ENCODE results near the gene POLDIP2. TPM values are rescaled to one million over a fixed set of nuclear protein-coding genes. Genes with fewer than 3 reads are reported as not detected.

POLDIP2 gene
- total RNA-seq, 1 experiment from 2014 or later, result 82.8 TPM

DNA sequence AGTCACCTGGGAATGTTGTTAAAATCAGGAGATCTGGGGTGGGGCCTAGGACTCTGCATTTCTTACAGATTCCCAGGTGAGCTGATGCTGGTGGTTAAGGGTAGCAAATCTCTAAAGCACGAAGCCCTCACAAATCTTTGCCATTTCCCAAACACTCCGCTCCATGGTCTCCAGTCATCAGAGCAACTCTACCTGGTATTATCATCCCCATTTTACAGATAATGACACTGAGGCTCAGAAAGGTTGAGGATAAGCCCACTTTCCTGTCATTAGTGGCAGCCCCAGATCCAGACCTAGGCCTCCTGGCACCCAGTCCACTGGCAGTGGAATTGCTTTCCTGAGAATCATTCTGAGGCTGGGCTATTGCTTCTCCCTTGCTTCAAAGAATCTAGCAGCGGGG lies 39.9 kb upstream of the POLDIP2 start:
- Histone ChIP-seq H2BK12ac (ENCODE audit: insufficient read length, low read depth, low read length) (no peak overlapping the region), H3K14ac (ENCODE audit: insufficient read depth, low read length) (no peak overlapping the region), H2BK5ac (ENCODE audit: insufficient read length, low read length) (no peak overlapping the region), H3K23me2 (ENCODE audit: insufficient read length, low read depth, low read length, poor library complexity, severe bottlenecking) (no peaks in the 10 kb centered on the region), H4K8ac (replicated peaks; ENCODE audit: insufficient read length, low read depth, low read length) (no peak overlapping the region), H3K79me2 (ENCODE audit: insufficient read depth, low read length) (no peaks in the 10 kb centered on the region), H4K20me1 (ENCODE audit: control insufficient read depth, insufficient read depth, insufficient read length) (no peaks in the 10 kb centered on the region), H2BK15ac (ENCODE audit: low read depth, low read length) (no peak overlapping the region), H2AK5ac (ENCODE audit: insufficient read length, low read length) (no peak overlapping the region), H3K79me1 (ENCODE audit: insufficient read depth, low read depth, low read length, poor library complexity, severe bottlenecking) (no peaks in the 10 kb centered on the region), H2BK20ac (ENCODE audit: low read depth, low read length, poor library complexity, severe bottlenecking) (no peak overlapping the region), H4K91ac (ENCODE audit: insufficient read length, low read depth, low read length) (no peak overlapping the region), H2AFZ (ENCODE audit: low read length) (no peak overlapping the region), H3K9me3 (ENCODE audit: control insufficient read depth, low read depth, low read length) (no peaks in the 10 kb centered on the region), H3K27ac (ENCODE audit: insufficient read length, low read depth, low read length) (no peak overlapping the region), H3K4me2 (ENCODE audit: insufficient read depth, insufficient read length, low read length) (no peak overlapping the region), H3T11ph (ENCODE audit: low read length) (no peak overlapping the region), H3K18ac (ENCODE audit: insufficient read length, low read depth, low read length) (no peak overlapping the region), H3K9ac (ENCODE audit: extremely low read depth, insufficient read length, low read length) (no peak overlapping the region), H2BK120ac (ENCODE audit: low read depth, low read length, poor library complexity, severe bottlenecking) (no peak overlapping the region), H3K27me3 (ENCODE audit: insufficient read depth, low read length) (no peaks in the 10 kb centered on the region), H3K4me1 (ENCODE audit: insufficient read depth, low read length) (peaks cover 3% of the 10 kb centered on the region; the same call in 1 of the 2 replicates), H4K5ac (ENCODE audit: insufficient read length, low read depth, low read length) (no peak overlapping the region), H3K23ac (ENCODE audit: insufficient read length, low read depth, low read length) (no peak overlapping the region), H3K4ac (ENCODE audit: low read depth, low read length) (no peak overlapping the region), H3K56ac (ENCODE audit: insufficient read length, low read depth, low read length) (no peak overlapping the region)
- H3K36me3 Mint-ChIP-seq (ENCODE audit: insufficient read depth in 1 of 3, low read depth in 3 of 3), result peaks cover 1 to 9% (median 5%) of the 10 kb centered on the region in 3 experiments; a peak in 4 of 7 replicates
- no peak overlapping the region for H3K4me3 Mint-ChIP-seq
- TF ChIP-seq, protein P1, sequence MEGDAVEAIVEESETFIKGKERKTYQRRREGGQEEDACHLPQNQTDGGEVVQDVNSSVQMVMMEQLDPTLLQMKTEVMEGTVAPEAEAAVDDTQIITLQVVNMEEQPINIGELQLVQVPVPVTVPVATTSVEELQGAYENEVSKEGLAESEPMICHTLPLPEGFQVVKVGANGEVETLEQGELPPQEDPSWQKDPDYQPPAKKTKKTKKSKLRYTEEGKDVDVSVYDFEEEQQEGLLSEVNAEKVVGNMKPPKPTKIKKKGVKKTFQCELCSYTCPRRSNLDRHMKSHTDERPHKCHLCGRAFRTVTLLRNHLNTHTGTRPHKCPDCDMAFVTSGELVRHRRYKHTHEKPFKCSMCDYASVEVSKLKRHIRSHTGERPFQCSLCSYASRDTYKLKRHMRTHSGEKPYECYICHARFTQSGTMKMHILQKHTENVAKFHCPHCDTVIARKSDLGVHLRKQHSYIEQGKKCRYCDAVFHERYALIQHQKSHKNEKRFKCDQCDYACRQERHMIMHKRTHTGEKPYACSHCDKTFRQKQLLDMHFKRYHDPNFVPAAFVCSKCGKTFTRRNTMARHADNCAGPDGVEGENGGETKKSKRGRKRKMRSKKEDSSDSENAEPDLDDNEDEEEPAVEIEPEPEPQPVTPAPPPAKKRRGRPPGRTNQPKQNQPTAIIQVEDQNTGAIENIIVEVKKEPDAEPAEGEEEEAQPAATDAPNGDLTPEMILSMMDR (conservative IDR thresholded peaks at IDR 0.05), result no peak
- peaks cover 10 to 22% of the 10 kb centered on the region in 2 experiments for H3K4me1 Mint-ChIP-seq
- no peak overlapping the region; a peak in 1 of 7 replicates for H3K27ac Mint-ChIP-seq
- no peaks in the 10 kb centered on the region for H3K9me3 Mint-ChIP-seq
- no peak for DNase-seq
- H3K27me3 Mint-ChIP-seq (ENCODE audit: low read depth), result peaks cover 50% of the 10 kb centered on the region
- WGBS (ENCODE audit: extremely low coverage, insufficient read length, low lambda C conversion rate), result no CpG with 5 or more reads among the region's 3 CpGs
